HG03432 (cell line): ENCODE results near the gene PF4V1.

Source experiments
- ATAC-seq: cut with Tn5 transposase; IDR thresholded peaks from one replicate; pipeline ENCODE4 v1.9.1; 2021; ENCODE audit warnings: mild to moderate bottlenecking, moderate library complexity; ENCODE audit not compliant: unreplicated experiment

The PF4V1 gene

DNA sequence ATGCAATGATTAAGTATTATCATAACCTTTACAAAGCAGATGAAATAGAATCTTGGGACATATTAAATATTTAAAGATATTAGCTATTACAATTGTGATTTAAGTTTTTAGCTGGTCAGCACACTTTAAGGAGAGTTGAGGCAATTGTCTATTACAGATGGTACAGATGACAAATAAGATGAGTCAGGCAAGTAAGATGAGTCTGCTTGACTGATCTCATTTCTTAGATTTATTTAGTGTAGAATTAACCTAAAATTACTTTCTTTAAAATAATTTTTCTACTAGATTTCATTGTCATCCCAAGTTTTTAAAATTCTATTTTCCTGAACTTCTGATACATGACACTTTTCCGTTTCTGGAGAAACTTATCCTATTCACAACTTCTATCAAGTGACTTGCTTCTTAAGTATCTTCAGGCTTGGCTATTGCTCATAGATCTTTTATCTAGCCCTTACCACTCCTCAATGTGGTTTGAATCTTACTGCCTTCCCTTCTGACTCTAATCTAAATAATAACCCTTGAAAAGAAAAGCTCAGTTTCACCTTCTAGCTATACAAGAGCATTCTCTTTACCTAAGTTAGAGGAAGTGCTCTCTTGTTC lies 49.0 kb downstream of the PF4V1 start:
- no peak for ATAC-seq

DNA sequence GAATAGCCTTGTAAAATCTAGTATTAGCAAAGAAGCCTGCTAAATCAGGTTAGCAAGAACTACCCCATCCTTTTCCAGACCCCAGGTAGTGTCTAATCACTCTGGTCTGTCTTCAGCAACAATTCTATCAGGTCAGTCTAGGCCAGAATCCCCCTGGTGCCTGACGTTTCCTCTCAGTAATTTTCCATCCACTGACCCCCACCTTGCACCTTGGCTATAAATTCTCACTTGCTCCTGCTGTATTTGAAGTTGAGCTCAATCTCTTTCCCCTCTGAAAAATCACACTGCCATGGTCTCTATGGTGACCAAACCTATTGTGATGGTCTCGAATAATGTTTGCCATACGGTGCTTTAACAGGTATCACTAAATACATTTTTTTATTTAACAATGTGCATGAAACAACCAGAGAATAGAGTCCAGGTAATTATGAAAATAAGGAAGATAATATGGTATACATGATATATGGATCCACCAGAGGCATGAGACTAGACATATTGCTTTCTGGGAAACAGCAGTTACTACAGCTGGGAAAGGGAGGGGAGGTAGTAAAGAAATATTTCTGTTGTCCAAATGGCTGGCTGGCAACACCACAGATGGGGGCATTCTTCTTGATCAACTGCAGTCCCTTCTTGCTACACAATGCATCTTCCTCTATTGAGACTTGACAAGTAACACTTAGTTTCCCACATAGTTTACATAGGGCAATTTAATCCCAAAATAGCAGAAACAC lies 49.9 kb downstream of the PF4V1 start:
- no peak for ATAC-seq
